ENCODE data around the gene LRCOL1.

Gene LRCOL1

GRCh38 chr12:132560364-132560613, 50.1 kb downstream of the LRCOL1 start:
- no peaks in the 10 kb centered on the region for H4K20me1 ChIP-seq (ENCODE audit: insufficient read depth, low read length)
- peak overlapping the region; percentile 74 for H3K4me2 ChIP-seq (ENCODE audit: low read length)
- peaks cover 13% of the 10 kb centered on the region for H3K4me1 ChIP-seq (ENCODE audit: insufficient read depth, low read length, severe bottlenecking)
- no peak for TF ChIP-seq CTCF (IDR thresholded peaks at IDR 0.05; ENCODE audit: low read length)
- no peak for TF ChIP-seq EZH2 (IDR thresholded peaks at IDR 0.05; ENCODE audit: borderline replicate concordance, low read length)
- H3K27me3 ChIP-seq (ENCODE audit: insufficient read depth, low read length): no peaks in the 10 kb centered on the region; the same call in 1 of the 2 replicates
- no peak overlapping the region for H3K27ac ChIP-seq (ENCODE audit: low read depth, low read length, poor library complexity, severe bottlenecking)
- peak overlapping the region; percentile 42; the same call in 1 of the 2 replicates for H3K9ac ChIP-seq (ENCODE audit: low read length)
- H3K9me2 ChIP-seq (ENCODE audit: low read depth, low read length): no peaks in the 10 kb centered on the region
- H3F3A ChIP-seq (ENCODE audit: insufficient read depth, low read length): no peaks in the 10 kb centered on the region
- no peaks in the 10 kb centered on the region for H3K79me2 ChIP-seq (ENCODE audit: insufficient read depth, low read length)
- no peak overlapping the region for H2AFZ ChIP-seq (ENCODE audit: low read length)
- peak overlapping the region; percentile 62 for H3K4me3 ChIP-seq (ENCODE audit: low read depth, low read length, poor library complexity, severe bottlenecking)
- no peaks in the 10 kb centered on the region for H3K9me3 ChIP-seq (ENCODE audit: low read length)
- no peaks in the 10 kb centered on the region for H3K36me3 ChIP-seq (ENCODE audit: insufficient read depth, low read length)

- H3K79me2 ChIP-seq (ENCODE audit: insufficient read depth, low read length): no peaks in the 10 kb centered on the region
- no peaks in the 10 kb centered on the region for H3F3A ChIP-seq (ENCODE audit: insufficient read depth, low read length)
- H3K4me1 ChIP-seq (ENCODE audit: insufficient read depth, low read length, severe bottlenecking): peaks cover 13% of the 10 kb centered on the region
- H4K20me1 ChIP-seq (ENCODE audit: insufficient read depth, low read length): no peaks in the 10 kb centered on the region
- H3K9ac ChIP-seq (ENCODE audit: low read length): peak overlapping the region; percentile 42; the same call in 1 of the 2 replicates
- no peaks in the 10 kb centered on the region for H3K9me2 ChIP-seq (ENCODE audit: low read depth, low read length)
- TF ChIP-seq CTCF (IDR thresholded peaks at IDR 0.05; ENCODE audit: low read length): no peak
- TF ChIP-seq EZH2 (IDR thresholded peaks at IDR 0.05; ENCODE audit: borderline replicate concordance, low read length): no peak
- H3K4me2 ChIP-seq (ENCODE audit: low read length): peak overlapping the region; percentile 74
- H3K4me3 ChIP-seq (ENCODE audit: low read depth, low read length, poor library complexity, severe bottlenecking): peak overlapping the region; percentile 62
- H3K9me3 ChIP-seq (ENCODE audit: low read length): no peaks in the 10 kb centered on the region
- H3K36me3 ChIP-seq (ENCODE audit: insufficient read depth, low read length): no peaks in the 10 kb centered on the region
- no peak overlapping the region for H3K27ac ChIP-seq (ENCODE audit: low read depth, low read length, poor library complexity, severe bottlenecking)
- no peaks in the 10 kb centered on the region; the same call in 1 of the 2 replicates for H3K27me3 ChIP-seq (ENCODE audit: insufficient read depth, low read length)
- no peak overlapping the region for H2AFZ ChIP-seq (ENCODE audit: low read length)
Measured at GRCh38 chr12:132559652-132560363, 50.6 kb downstream of the LRCOL1 start.

- TF ChIP-seq EZH2 (IDR thresholded peaks at IDR 0.05; ENCODE audit: borderline replicate concordance, low read length): no peak
- no peak for TF ChIP-seq CTCF (IDR thresholded peaks at IDR 0.05; ENCODE audit: low read length)
- Histone ChIP-seq H3K4me2 (ENCODE audit: low read length) (peak overlapping the region; percentile 48; the same call in 1 of the 2 replicates), H3K79me2 (ENCODE audit: insufficient read depth, low read length) (no peaks in the 10 kb centered on the region), H2AFZ (ENCODE audit: low read length) (no peak overlapping the region), H3K9me2 (ENCODE audit: low read depth, low read length) (no peaks in the 10 kb centered on the region), H3K9me3 (ENCODE audit: low read length) (no peaks in the 10 kb centered on the region), H3K4me3 (ENCODE audit: low read depth, low read length, poor library complexity, severe bottlenecking) (peak overlapping the region; percentile 46), H3K27ac (ENCODE audit: low read depth, low read length, poor library complexity, severe bottlenecking) (no peak overlapping the region), H3K9ac (ENCODE audit: low read length) (no peak overlapping the region), H3K36me3 (ENCODE audit: insufficient read depth, low read length) (no peaks in the 10 kb centered on the region), H3F3A (ENCODE audit: insufficient read depth, low read length) (no peaks in the 10 kb centered on the region), H3K4me1 (ENCODE audit: insufficient read depth, low read length, severe bottlenecking) (peaks cover 13% of the 10 kb centered on the region), H4K20me1 (ENCODE audit: insufficient read depth, low read length) (no peaks in the 10 kb centered on the region), H3K27me3 (ENCODE audit: insufficient read depth, low read length) (no peaks in the 10 kb centered on the region; the same call in 1 of the 2 replicates)
Measured at GRCh38 chr12:132558861-132559623, 51.3 kb downstream of the LRCOL1 start.
